Right atrium auricular region (tissue), 2 donors: Measurements from ENCODE around the gene FSD1L. TPM values are rescaled to one million over a fixed set of nuclear protein-coding genes. Genes with fewer than 3 reads are reported as not detected.
A peak's percentile ranks its signal among the peaks of the same experiment; 100 is the strongest.

Source experiments
- DNase-seq: peaks from one replicate; pipeline ENCODE4 v3.0.0-alpha.2; 2019; ENCODE audit warnings: low spot score
- H3K27ac ChIP-seq, 2 donors: fragments of 200-600 bp; sonication (generic); 1 replicate in 1 of 2; 2 replicates in 1 of 2; pipeline ENCODE4 v1.5.1; 2016 to 2019
- H3K27me3 ChIP-seq, 2 donors: fragments of 200-600 bp; sonication (generic); one replicate each; pipeline versions ENCODE4 v1.5.1 to v1.6.0; 2017 to 2019
- H3K36me3 ChIP-seq: fragments of 200-600 bp; sonication (generic); one replicate; pipeline ENCODE4 v1.5.1; 2016
- H3K4me1 ChIP-seq, 2 donors: fragments of 200-600 bp; sonication (generic); one replicate each; pipeline versions ENCODE4 v1.5.1 to v1.6.0; 2017 to 2019
- H3K4me3 ChIP-seq, 2 donors: fragments of 200-600 bp; sonication (generic); 1 replicate in 1 of 2; 2 replicates in 1 of 2; pipeline ENCODE4 v1.5.1; 2017 to 2019; ENCODE audit warnings: mild to moderate bottlenecking in 1 of 2, moderate library complexity in 1 of 2
- H3K9me3 ChIP-seq, 2 donors: fragments of 200-600 bp; sonication (generic); one replicate each; pipeline ENCODE4 v1.5.1; 2019
- CTCF ChIP-seq, 2 donors: fragments of 200-600 bp; sonication (generic); IDR thresholded peaks; one replicate each; pipeline ENCODE4 v1.5.1; 2019; ENCODE audit warnings: antibody characterized with exemption in 2 of 2
- total RNA-seq, 2 donors: library from RNA; depleted of rRNA; stranded (reverse); fragments of >200 nt; gene quantifications; one replicate each; pipeline ENCODE4 v1.1.0, GENCODE V29; 2016

FSD1L gene
- total RNA-seq, 2 donors from 2014 or later: 1.6 to 1.7 TPM

GRCh38 chr9:105406369-105406768 lies 41.5 kb upstream of the FSD1L start:
- H3K27ac ChIP-seq: no peak overlapping the region
- no peak for DNase-seq
- H3K27me3 ChIP-seq: no peaks in the 10 kb centered on the region
- H3K4me3 ChIP-seq: no peak overlapping the region
- TF ChIP-seq CTCF (IDR thresholded peaks at IDR 0.05): no peak
- no peaks in the 10 kb centered on the region for H3K36me3 ChIP-seq
- H3K9me3 ChIP-seq: peaks cover 0 to 23% of the 10 kb centered on the region in 2 donors
- no peaks in the 10 kb centered on the region for H3K4me1 ChIP-seq

- no peak overlapping the region for H3K27ac ChIP-seq
- TF ChIP-seq CTCF (IDR thresholded peaks at IDR 0.05): peak in 1 of 2 donors; percentile 38
- DNase-seq: no peak
- H3K4me3 ChIP-seq: no peak overlapping the region
- H3K4me1 ChIP-seq: no peaks in the 10 kb centered on the region
- no peaks in the 10 kb centered on the region for H3K27me3 ChIP-seq
- peaks cover 0 to 26% of the 10 kb centered on the region in 2 donors for H3K9me3 ChIP-seq
- H3K36me3 ChIP-seq: no peaks in the 10 kb centered on the region
Observed at GRCh38 chr9:105413525-105413924, 34.3 kb upstream of the FSD1L start.

- no peak for DNase-seq
- Histone ChIP-seq H3K27ac (no peak overlapping the region), H3K4me3 (no peak overlapping the region), H3K4me1 (no peaks in the 10 kb centered on the region), H3K36me3 (no peaks in the 10 kb centered on the region), H3K27me3 (no peaks in the 10 kb centered on the region), H3K9me3 (peaks cover 0 to 16% of the 10 kb centered on the region in 2 donors)
- peak; percentile 82 to 90 for TF ChIP-seq CTCF (IDR thresholded peaks at IDR 0.05)
Observed at GRCh38 chr9:105414947-105415661, 32.7 kb upstream of the FSD1L start.

GRCh38 chr9:105415662-105415980 lies 32.2 kb upstream of the FSD1L start:
- DNase-seq: no peak
- no peak overlapping the region for H3K4me3 ChIP-seq
- H3K36me3 ChIP-seq: no peaks in the 10 kb centered on the region
- no peak overlapping the region for H3K27ac ChIP-seq
- H3K27me3 ChIP-seq: no peaks in the 10 kb centered on the region
- peaks cover 0 to 11% of the 10 kb centered on the region in 2 donors for H3K9me3 ChIP-seq
- TF ChIP-seq CTCF (IDR thresholded peaks at IDR 0.05): no peak
- H3K4me1 ChIP-seq: no peaks in the 10 kb centered on the region

GRCh38 chr9:105416840-105417239 lies 31.0 kb upstream of the FSD1L start:
- Histone ChIP-seq H3K4me1 (no peaks in the 10 kb centered on the region), H3K27ac (no peak overlapping the region), H3K4me3 (no peak overlapping the region), H3K36me3 (no peaks in the 10 kb centered on the region), H3K9me3 (no peaks in the 10 kb centered on the region), H3K27me3 (no peaks in the 10 kb centered on the region)
- no peak for DNase-seq
- TF ChIP-seq CTCF (IDR thresholded peaks at IDR 0.05): no peak
